NCI-H1694 (cell line): ENCODE results near the gene RPS6KA2.

Experiments
- DNase-seq: peaks from one replicate; lab custom pipeline; 2025; lab: John Stamatoyannopoulos, UW

The RPS6KA2 gene

GRCh38 chr6:166615059-166615770, 11.8 kb downstream of the RPS6KA2 start:
- no peak for DNase-seq

DNA sequence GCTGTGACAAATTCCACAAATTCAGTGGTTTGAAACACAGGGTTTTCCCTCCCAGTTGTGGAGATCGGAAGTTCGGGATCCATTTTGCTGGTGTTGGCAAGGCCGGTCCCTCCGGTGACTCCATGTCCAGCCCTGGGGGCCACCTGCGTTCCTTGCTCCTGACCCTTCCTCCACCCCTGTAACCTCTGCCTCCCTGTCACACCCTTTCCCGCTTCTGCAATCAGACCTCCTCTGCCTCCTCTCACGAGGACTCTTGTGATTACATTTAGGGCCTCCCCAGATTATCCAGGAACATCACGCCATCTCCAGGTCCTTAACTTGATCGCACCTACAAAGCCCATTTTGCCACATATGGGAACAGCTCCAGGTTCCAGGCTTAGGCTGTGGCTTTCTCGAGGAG, 12.5 kb downstream of the RPS6KA2 start:
- DNase-seq = no peak

DNA sequence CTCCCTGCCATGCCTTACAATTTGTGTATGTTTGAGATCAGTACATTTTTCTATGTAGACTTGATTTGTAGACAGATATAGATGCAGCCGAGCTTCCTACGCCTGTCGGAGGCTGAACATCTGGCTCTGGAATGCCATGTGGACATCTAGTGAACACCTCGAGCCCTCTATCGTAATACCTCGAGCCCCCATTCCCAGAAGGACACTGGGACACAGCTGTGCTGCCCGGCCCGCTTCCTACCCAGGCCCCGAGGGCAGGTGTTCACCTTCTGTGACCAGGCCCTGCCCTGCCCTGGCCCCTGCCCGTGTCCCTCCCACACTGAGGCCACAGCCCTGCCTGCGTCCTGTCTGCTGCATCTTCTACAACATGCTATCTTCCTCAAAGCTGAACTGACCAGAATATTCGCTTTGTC, 12.9 kb downstream of the RPS6KA2 start:
- DNase-seq = no peak

DNA sequence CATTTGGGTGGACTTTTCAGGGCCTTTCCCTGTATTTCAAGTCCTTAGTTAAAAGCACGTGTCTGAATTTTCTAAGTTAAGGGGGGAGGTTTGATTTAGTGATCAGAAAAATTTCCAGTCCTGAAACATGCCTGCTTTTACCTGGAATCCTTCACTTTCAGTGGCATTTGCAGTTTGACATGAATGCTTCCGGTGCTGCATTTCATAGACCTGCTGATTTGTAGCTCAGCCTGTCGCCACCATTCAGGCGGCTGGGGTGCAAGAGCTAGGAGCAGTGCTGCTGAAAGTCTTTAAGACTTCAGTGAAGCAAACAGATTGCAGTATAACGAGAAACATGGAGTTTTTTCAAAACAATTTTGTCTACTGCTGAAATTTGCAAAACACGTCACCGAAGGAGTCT, 14.0 kb downstream of the RPS6KA2 start:
- no peak for DNase-seq

GRCh38 chr6:166612471-166612881, 14.6 kb downstream of the RPS6KA2 start:
- DNase-seq = no peak

DNA sequence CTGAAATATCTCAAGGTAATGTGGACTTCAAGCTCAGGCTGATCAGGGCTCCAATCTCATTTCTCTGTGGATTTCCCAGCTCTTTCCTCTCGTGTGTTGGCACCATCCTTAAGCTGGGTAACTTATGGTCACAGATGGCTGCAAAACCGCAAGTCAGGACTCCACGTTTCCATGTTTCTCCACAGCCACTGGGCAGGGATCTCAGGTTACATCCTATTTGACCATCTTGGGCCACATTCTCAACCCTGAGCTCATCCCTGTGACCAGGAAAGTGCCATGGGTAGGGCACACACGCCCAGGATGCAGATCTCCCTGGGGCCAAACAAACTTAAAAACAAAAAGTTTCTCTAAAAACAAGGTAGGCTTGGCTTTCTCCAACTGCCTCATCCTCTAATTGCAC, 15.4 kb downstream of the RPS6KA2 start:
- DNase-seq = no peak

DNA sequence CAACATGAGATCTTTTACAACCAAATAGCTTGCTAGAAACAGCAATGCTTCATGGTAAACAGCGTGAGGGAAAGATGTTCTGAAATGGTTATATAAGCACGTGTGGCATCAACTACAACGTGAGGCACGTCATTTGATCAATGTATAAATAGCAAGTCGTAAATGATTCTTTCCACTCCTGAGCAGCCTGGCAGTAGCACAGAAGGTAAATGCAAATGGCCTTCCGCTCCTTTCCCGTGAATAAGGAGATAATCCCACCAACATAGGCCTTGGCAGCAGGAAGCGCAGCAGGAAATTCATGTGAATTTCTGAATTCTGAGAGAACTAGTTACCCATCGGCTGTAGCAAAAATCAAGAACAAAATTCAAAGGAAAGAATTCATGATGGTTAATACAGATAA, 17.0 kb downstream of the RPS6KA2 start:
- DNase-seq = no peak

DNA sequence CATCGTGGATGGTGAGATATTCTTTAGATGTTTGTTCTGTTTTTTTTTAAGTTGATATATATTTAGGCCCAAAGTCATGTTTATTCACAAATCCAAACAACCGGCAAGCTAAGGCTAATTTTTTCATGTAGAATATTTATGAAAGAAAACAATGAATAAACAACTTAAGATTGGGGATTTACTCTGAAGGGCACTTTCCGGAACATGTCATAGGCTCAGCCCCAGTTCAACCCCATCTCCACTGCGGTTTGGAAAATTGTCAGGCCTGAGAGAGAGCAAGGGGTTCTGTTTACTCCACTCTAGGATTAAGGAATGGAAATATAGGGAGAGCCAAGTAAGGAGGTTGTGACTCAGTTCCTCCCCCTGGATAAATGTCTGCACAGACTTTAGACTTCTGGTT, 18.3 kb downstream of the RPS6KA2 start:
- no peak for DNase-seq

GRCh38 chr6:166605752-166606151, 21.3 kb downstream of the RPS6KA2 start:
- DNase-seq = no peak

DNA sequence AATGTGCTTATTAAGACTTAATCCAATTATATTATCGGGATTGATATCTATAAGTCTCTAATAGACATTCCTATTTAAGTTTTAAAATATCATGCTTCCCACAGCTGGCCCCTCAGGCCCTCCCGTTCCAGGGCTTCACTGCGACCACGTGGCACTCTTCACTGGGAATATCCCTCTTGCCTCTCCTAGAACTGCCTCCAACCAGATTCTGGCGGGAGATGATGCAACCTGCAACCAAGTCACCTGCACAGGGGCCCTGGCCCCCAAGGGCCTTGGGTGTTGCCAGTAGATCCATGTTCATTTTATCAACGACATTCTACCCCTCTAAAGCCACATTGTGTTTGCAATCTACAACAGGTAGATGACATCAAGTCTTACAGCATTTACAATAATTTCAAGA, 22.1 kb downstream of the RPS6KA2 start:
- no peak for DNase-seq

DNA sequence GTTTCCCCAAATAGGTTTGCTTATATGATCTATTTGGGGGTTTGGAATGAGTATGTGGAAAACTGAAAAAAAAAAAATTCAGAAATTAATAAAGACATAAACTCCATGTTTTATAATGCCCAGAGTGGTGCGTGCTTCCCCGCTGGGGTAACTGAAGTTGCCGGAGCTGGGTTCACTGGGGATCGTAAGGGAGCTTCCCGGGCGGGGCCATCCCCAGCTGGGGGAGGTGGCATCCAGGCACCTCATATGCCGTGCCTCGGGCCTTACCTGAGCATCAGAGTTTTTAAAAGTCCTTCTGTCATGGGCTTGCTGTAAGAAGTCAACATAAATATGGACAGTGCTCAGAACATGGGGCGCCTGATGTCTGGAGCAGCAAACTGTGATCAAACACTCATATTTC, 22.7 kb downstream of the RPS6KA2 start:
- no peak for DNase-seq

GRCh38 chr6:166603043-166603690, 23.9 kb downstream of the RPS6KA2 start:
- no peak for DNase-seq

DNA sequence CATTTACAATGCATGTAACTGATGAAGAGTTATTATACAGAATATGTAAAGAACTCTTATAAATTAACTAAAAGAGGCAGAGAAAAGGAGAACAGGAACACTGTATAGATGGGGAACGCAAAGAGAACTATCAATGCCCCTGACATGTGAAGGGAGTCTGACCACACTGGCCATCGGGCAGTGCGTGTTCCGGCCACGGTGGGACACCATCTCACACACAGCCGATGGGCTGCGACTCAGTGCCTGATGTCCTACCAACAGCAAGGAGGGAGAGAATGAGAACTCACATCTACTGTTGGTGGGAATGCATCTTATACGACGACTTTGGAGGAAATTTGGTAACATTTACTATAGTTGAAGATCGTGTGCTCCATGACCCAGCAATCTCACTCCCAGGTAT, 25.1 kb downstream of the RPS6KA2 start:
- no peak for DNase-seq

- DNase-seq = no peak
Measured at GRCh38 chr6:166600931-166601330, 26.1 kb downstream of the RPS6KA2 start.

- no peak for DNase-seq
Measured at GRCh38 chr6:166599205-166599604, 27.8 kb downstream of the RPS6KA2 start.

DNA sequence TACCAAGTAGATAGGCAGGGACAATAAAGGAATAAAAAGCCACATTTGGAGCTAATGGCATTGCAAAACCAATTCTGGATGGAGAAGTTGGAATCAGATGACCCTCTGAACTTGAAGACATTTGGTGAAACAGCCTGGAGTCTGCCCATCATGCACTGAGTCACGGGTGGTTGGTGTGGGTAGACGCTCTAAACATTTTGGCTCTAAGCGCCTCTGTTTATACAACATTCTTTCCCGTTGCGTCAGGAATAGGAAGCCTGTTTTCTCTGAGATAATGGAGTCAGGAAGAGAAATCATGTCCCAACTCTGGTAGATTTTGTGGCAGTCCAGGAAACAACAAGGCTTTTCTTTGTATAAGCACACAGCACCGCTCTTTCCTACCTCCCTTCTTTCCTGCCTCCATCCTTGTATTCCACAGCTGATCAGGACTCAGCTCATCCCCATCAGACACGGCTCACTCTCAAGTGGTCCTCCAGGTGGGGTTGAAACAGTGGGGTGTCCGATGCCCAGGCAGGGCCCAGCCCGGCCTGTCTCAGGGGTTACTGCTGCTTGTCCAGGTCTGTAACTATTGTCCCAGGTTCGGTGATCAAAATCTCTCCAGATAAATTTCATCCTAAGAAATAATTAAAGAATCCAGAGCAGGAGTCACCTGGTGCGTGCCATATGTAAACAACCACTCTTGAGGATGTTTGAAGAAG, 28.5 kb downstream of the RPS6KA2 start:
- no peak for DNase-seq

GRCh38 chr6:166597711-166598440, 29.2 kb downstream of the RPS6KA2 start:
- DNase-seq = no peak

DNA sequence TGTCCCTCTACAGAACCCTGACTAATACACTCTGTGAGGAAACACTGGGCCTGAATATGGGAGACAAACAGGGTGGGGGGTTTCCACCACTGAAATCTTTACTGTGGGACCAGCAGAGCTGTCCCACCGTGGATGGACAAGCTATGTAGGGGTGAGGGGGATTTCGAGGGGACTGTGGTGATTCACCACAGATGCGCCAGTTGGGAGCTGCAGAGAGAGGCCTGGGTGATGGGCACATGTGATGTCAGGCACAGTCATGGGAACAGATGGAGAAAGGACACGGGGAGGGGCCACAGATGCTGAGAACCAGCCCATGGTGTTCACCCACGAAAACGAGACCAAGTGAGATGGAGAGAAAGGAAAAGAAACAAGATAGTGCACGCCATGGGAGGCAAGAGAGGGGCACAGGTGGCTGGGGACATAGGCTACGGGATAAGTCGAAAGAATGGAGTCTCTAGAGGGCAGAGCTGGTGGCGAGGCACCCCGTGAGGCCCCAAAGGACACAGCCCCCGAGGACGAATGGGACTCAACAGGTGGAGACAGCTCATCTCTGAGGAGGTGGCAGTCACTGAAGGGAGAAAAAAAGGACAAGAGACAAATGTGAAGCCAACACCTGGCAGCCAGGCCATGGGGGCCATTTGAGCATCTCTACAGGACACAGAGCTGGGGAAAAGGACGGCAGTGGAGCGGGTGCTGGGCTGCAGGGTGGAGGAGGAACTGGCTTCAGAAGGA, 30.1 kb downstream of the RPS6KA2 start:
- DNase-seq = no peak

DNA sequence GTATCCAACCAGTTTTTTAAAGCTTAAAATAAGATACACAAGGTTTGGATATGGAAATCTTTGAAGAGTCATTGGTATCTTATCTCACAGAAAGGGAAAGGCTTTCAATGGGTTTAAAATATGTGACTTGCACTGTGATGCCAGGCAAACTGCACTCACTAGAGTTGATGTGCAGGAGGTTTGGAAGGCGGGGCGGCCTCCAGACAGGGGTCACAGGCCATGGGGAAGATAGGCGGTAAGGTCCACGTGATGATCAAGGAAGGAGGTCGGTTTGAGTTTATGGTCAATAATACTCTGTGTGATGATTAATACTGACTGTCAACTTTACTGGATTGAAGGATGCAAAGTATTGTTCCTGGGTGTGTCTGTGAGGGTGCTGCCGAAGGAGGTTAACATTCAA, 31.1 kb downstream of the RPS6KA2 start:
- no peak for DNase-seq

- DNase-seq = no peak
Measured at GRCh38 chr6:166595061-166595780, 31.8 kb downstream of the RPS6KA2 start.

DNA sequence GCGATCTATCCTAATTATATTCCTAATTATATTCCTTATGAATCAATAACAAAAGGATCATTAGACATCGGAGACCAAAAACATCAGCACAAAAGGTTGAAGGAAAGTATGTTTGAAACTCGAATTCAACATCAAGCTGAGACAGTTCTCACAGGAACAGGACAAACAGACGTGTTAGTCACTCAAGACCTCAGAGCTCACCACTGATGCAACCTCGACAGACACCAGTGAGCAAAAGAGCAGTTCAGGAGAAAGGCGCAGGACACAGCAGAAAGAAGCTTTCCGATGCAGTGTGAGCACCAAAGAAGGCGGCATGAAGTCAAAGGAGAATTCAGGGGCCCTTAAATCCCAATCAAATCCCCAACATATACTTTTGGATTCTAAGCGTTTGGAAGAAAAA, 34.2 kb downstream of the RPS6KA2 start:
- DNase-seq = no peak
